CD14-positive monocyte (primary cell): ENCODE results near the gene CMSS1. TPM values are rescaled to one million over a fixed set of nuclear protein-coding genes. Genes with fewer than 3 reads are reported as not detected.

ENCODE experiments used
- DNase-seq, 3 donors: peaks; one replicate each; pipeline ENCODE4 v3.0.0-alpha.2; 2011 to 2022
- H2AFZ ChIP-seq: 2 replicates; pipeline ENCODE4 v1.6.0; 2012; ENCODE audit warnings: mild to moderate bottlenecking, low read depth, low read length, inconsistent platforms; ENCODE audit not compliant: insufficient read depth, poor library complexity, severe bottlenecking
- H3K27ac ChIP-seq, 2 donors: 1 replicate in 1 of 2; 2 replicates in 1 of 2; pipeline ENCODE4 v1.5.1; 2012 to 2013; ENCODE audit warnings: low read length in 2 of 2, control low read depth in 1 of 2, inconsistent platforms in 1 of 2, low read depth in 1 of 2, mild to moderate bottlenecking in 1 of 2
- H3K27me3 ChIP-seq, 2 donors: one replicate each; pipeline versions ENCODE4 v1.6.0 to v1.6.1; 2011 to 2013; ENCODE audit warnings: low read length in 2 of 2; ENCODE audit not compliant: control insufficient read depth in 2 of 2, insufficient read depth in 2 of 2
- H3K36me3 ChIP-seq, 2 donors: replicated peaks in 1 of 2; 1 replicate in 1 of 2; 2 replicates in 1 of 2; pipeline versions ENCODE4 v1.5.1 to v1.6.1; 2012 to 2013; ENCODE audit warnings: low read length in 2 of 2, control low read depth in 1 of 2, inconsistent platforms in 1 of 2, mild to moderate bottlenecking in 1 of 2; ENCODE audit not compliant: insufficient read depth in 2 of 2, control insufficient read depth in 1 of 2
- H3K4me1 ChIP-seq, 2 donors: 1 replicate in 1 of 2; 2 replicates in 1 of 2; pipeline versions ENCODE4 v1.5.1 to v1.6.1; 2012 to 2013; ENCODE audit warnings: low read length in 2 of 2, control low read depth in 1 of 2, inconsistent platforms in 1 of 2, mild to moderate bottlenecking in 1 of 2, moderate library complexity in 1 of 2; ENCODE audit not compliant: insufficient read depth in 2 of 2, control insufficient read depth in 1 of 2
- H3K4me2 ChIP-seq: replicated peaks from 2 replicates; pipeline ENCODE3; 2012; ENCODE audit warnings: low read length, moderate library complexity, mild to moderate bottlenecking; ENCODE audit not compliant: poor library complexity, severe bottlenecking; ENCODE audit errors: extremely low read depth
- H3K4me3 ChIP-seq, 3 experiments: fragments of 200-600 bp in 1 of 3; sonication (generic) in 1 of 3; replicated peaks in 1 of 3; 1 replicate in 2 of 3; 2 replicates in 1 of 3; pipeline ENCODE4 v1.5.1; 2011 to 2013; ENCODE audit warnings: low read length in 3 of 3, mild to moderate bottlenecking in 3 of 3, control low read depth in 2 of 3, low read depth in 2 of 3, inconsistent platforms in 1 of 3, moderate library complexity in 1 of 3
- H3K79me2 ChIP-seq: 2 replicates; pipeline ENCODE4 v1.6.0; 2012; ENCODE audit warnings: mild to moderate bottlenecking, control low read depth, inconsistent platforms, low read length, moderate library complexity; ENCODE audit not compliant: insufficient read depth
- H3K9ac ChIP-seq: 2 replicates; pipeline ENCODE4 v1.6.0; 2017; ENCODE audit warnings: low read length, mild to moderate bottlenecking; ENCODE audit not compliant: insufficient read depth, poor library complexity, severe bottlenecking
- H3K9me3 ChIP-seq, 2 donors: replicated peaks in 1 of 2; 1 replicate in 1 of 2; 2 replicates in 1 of 2; pipeline versions ENCODE4 v1.5.1 to v1.6.1; 2012 to 2013; ENCODE audit warnings: low read length in 2 of 2, control low read depth in 1 of 2; ENCODE audit not compliant: control insufficient read depth in 1 of 2, insufficient read depth in 1 of 2
- H4K20me1 ChIP-seq: 2 replicates; pipeline ENCODE4 v1.6.0; 2012; ENCODE audit warnings: mild to moderate bottlenecking, low read length, control low read depth, moderate library complexity; ENCODE audit not compliant: insufficient read depth
- H3K27ac Mint-ChIP-seq, 7 donors: one replicate each; pipeline ENCODE4 v1.8.0; 2020; ENCODE audit warnings: mild to moderate bottlenecking in 7 of 7, mixed read lengths in 7 of 7, moderate library complexity in 6 of 7, inconsistent platforms in 2 of 7
- H3K27me3 Mint-ChIP-seq, 3 donors: one replicate each; pipeline ENCODE4 v1.8.0; 2021 to 2022; ENCODE audit warnings: low read depth in 3 of 3, mild to moderate bottlenecking in 3 of 3, mixed read lengths in 3 of 3, moderate library complexity in 3 of 3, inconsistent platforms in 1 of 3
- H3K36me3 Mint-ChIP-seq, 2 donors: one replicate each; pipeline ENCODE4 v1.8.0; 2020; ENCODE audit warnings: mixed read lengths in 2 of 2, inconsistent platforms in 1 of 2, mild to moderate bottlenecking in 1 of 2
- H3K4me1 Mint-ChIP-seq: one replicate; pipeline ENCODE4 v1.8.0; 2020; ENCODE audit warnings: mild to moderate bottlenecking, mixed read lengths
- H3K4me3 Mint-ChIP-seq, 2 donors: one replicate each; pipeline ENCODE4 v1.8.0; 2020; ENCODE audit warnings: mild to moderate bottlenecking in 2 of 2, mixed read lengths in 2 of 2, moderate library complexity in 1 of 2
- H3K9me3 Mint-ChIP-seq, 7 donors: one replicate each; pipeline ENCODE4 v1.8.0; 2020 to 2022; ENCODE audit warnings: mixed read lengths in 7 of 7, mild to moderate bottlenecking in 6 of 7, moderate library complexity in 6 of 7, inconsistent platforms in 2 of 7
- CTCF ChIP-seq: fragments of 200-600 bp; IDR thresholded peaks from one replicate; pipeline ENCODE4 v1.8.0; 2022; ENCODE audit warnings: antibody characterized with exemption, mild to moderate bottlenecking
- WGBS: methylation state at CpG from one replicate; pipeline ENCODE4 v1.1.5; 2013; ENCODE audit warnings: missing lambda C conversion rate; ENCODE audit not compliant: insufficient coverage; 5-methylcytosine and 5-hydroxymethylcytosine counted together
- intact Hi-C, 2 donors: fragments of 100-400 bp; cut with micrococcal nuclease; formaldehyde crosslinking; loops; one replicate each; pipeline versions ENCODE4 v1.15.0 to v1.15.1; 2023
- polyA plus RNA-seq, 3 donors: library from polyadenylated mRNA; depleted of rRNA in 1 of 3; unstranded in 2 of 3; stranded (reverse) in 1 of 3; fragments of 300-500 nt in 2 of 3; fragments of >200 nt in 1 of 3; fragmentation: Illumina TruSeq in 2 of 3; gene quantifications; 1 replicate in 2 of 3; 2 replicates in 1 of 3; pipeline ENCODE4 v1.2.3, GENCODE V29; 2012 to 2021

CMSS1 gene
- polyA plus RNA-seq, 3 donors = 1.1 to 3.6 (median 2.2) TPM

- H3K27ac Mint-ChIP-seq = no peak overlapping the region
- H3K4me1 ChIP-seq = no peaks in the 10 kb centered on the region
- no peak for TF ChIP-seq CTCF
- intact Hi-C loops = loop anchor here (10.0 kb wide), 2 partner anchors 418 to 428 kb away; partner anchors contain the start of gene TBC1D23 (in 1 of the 2)
- DNase-seq = no peak
- H3K4me2 ChIP-seq = no peak overlapping the region
- H3K9me3 Mint-ChIP-seq = no peaks in the 10 kb centered on the region
- H3K9ac ChIP-seq = no peak overlapping the region
- no peaks in the 10 kb centered on the region for H3K36me3 ChIP-seq
- no peaks in the 10 kb centered on the region for H3K36me3 Mint-ChIP-seq
- no peaks in the 10 kb centered on the region for H3K79me2 ChIP-seq
- no peak overlapping the region for H3K27ac ChIP-seq
- H3K27me3 Mint-ChIP-seq = no peaks in the 10 kb centered on the region
- H3K4me3 ChIP-seq = no peak overlapping the region
- no peak overlapping the region for H2AFZ ChIP-seq
- no peaks in the 10 kb centered on the region for H4K20me1 ChIP-seq
- no peaks in the 10 kb centered on the region for H3K9me3 ChIP-seq
- no peaks in the 10 kb centered on the region for H3K4me1 Mint-ChIP-seq
- H3K4me3 Mint-ChIP-seq = no peak overlapping the region
- WGBS = 93% methylated on average over 2 of the region's 3 CpGs
- no peaks in the 10 kb centered on the region for H3K27me3 ChIP-seq
Observed at GRCh38 chr3:99836681-99837080, 19.0 kb downstream of the CMSS1 start.

- Histone ChIP-seq H3K4me1 (no peaks in the 10 kb centered on the region), H3K9me3 (no peaks in the 10 kb centered on the region), H3K4me2 (no peak overlapping the region), H3K36me3 (no peaks in the 10 kb centered on the region), H3K79me2 (no peaks in the 10 kb centered on the region), H3K9ac (no peak overlapping the region), H3K4me3 (no peak overlapping the region), H4K20me1 (no peaks in the 10 kb centered on the region), H3K27ac (no peak overlapping the region), H2AFZ (no peak overlapping the region), H3K27me3 (no peaks in the 10 kb centered on the region)
- DNase-seq = no peak
- Mint-ChIP-seq H3K4me1 (no peaks in the 10 kb centered on the region), H3K27ac (no peak overlapping the region), H3K36me3 (no peaks in the 10 kb centered on the region), H3K4me3 (no peak overlapping the region), H3K27me3 (no peaks in the 10 kb centered on the region), H3K9me3 (no peaks in the 10 kb centered on the region)
- intact Hi-C loops = loop anchor here (10.0 kb wide), 2 partner anchors 417 to 427 kb away; partner anchors contain the start of gene TBC1D23 (in 1 of the 2)
- TF ChIP-seq CTCF = no peak
- WGBS = no CpG with 5 or more reads among the region's 1 CpG
Observed at GRCh38 chr3:99837715-99838114, 20.1 kb downstream of the CMSS1 start.
